ENCODE results near the gene SPEM2. TPM values are rescaled to one million over a fixed set of nuclear protein-coding genes. Genes with fewer than 3 reads are reported as not detected.

Gene SPEM2
- total RNA-seq, 1 experiment from 2014 or later: not detected

- DNase-seq (ENCODE audit: low read depth, low spot score) (no peak), ATAC-seq (no peak)
- H3K4me3 ChIP-seq (replicated peaks in 1 of 2; ENCODE audit: low read depth in 1 of 2, low read length in 2 of 2): no peak overlapping the region
- intact Hi-C loops (cut with micrococcal nuclease): no loop called here
- H3K9me3 ChIP-seq (ENCODE audit: control insufficient read depth in 1 of 2, insufficient read depth in 1 of 2, low read depth in 1 of 2, low read length in 2 of 2): no peaks in the 10 kb centered on the region
- no peak overlapping the region for H3K4me2 ChIP-seq (ENCODE audit: low read length)
- H3K9ac ChIP-seq (ENCODE audit: low read length): no peak overlapping the region
- no peaks in the 10 kb centered on the region for H3K79me2 ChIP-seq (ENCODE audit: insufficient read depth, low read length)
- TF ChIP-seq ZFX (IDR thresholded peaks at IDR 0.05) (no peak), JUND (IDR thresholded peaks at IDR 0.05) (no peak), EZH2phosphoT487 (IDR thresholded peaks at IDR 0.05; ENCODE audit: borderline replicate concordance) (no peak), ELF1 (IDR thresholded peaks at IDR 0.05; ENCODE audit: borderline replicate concordance, low read depth) (no peak), EGR1 (IDR thresholded peaks at IDR 0.05; ENCODE audit: low read depth) (no peak)
- no peaks in the 10 kb centered on the region for H3K36me3 ChIP-seq (ENCODE audit: control insufficient read depth in 1 of 2, insufficient read depth in 2 of 2, low read length in 2 of 2)
- no peaks in the 10 kb centered on the region for H3K9me2 ChIP-seq (ENCODE audit: insufficient read depth)
- H4K20me1 ChIP-seq (ENCODE audit: insufficient read depth): no peaks in the 10 kb centered on the region
- H3K27me3 ChIP-seq (ENCODE audit: insufficient read depth, low read length): no peaks in the 10 kb centered on the region
- no peak overlapping the region for H2AFZ ChIP-seq (ENCODE audit: low read depth, low read length, poor library complexity, severe bottlenecking)
- H3K4me1 ChIP-seq (ENCODE audit: control insufficient read depth in 1 of 2, insufficient read depth in 2 of 2, low read length in 2 of 2): peaks cover 29 to 42% of the 10 kb centered on the region in 2 experiments
- no peak overlapping the region for H3K27ac ChIP-seq (ENCODE audit: low read depth, low read length)
- BruUV-seq (replicated peaks): no TSS peak
- ChIA-PET RAD21 (ENCODE audit: low non-redundant PET in 1 of 2, low total read pairs in 2 of 2, uncharacterized antibody in 2 of 2, unreplicated experiment in 2 of 2) (no interaction called here), CTCF (interaction anchor here (1.3 kb wide), 1 partner anchor 119 kb away, joined by 3 read pairs; no protein-coding TSS in a partner anchor), POLR2A (interaction anchor here (0.6 kb wide), 1 partner anchor 286 kb away, joined by 3 read pairs; no protein-coding TSS in a partner anchor)
These were observed 15.8 kb downstream of the SPEM2 start for GRCh38 chr17:7441266-7441665.

DNA sequence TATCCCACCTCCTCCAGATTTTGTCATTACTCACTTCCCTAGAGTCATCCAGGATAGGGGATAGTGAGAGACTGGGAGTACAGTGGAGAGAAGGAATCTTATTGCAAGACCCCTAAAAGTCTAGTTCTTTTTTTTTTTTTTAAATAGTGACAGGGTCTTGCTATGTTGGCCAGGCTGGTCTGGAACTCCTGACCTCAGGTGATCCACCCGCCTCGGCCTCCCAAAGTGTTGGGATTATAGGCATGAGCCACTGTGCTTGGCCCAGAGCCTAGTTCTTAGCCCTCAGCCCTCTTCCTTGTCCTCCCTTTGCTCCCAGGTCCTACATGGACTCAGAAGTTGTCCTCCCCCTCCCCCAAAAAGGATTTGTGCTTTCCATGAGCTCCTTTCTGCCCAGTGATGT is 16.7 kb downstream of the SPEM2 start:
- no peaks in the 10 kb centered on the region for H3K79me2 ChIP-seq (ENCODE audit: insufficient read depth, low read length)
- H4K20me1 ChIP-seq (ENCODE audit: insufficient read depth): no peaks in the 10 kb centered on the region
- no peaks in the 10 kb centered on the region for H3K36me3 ChIP-seq (ENCODE audit: control insufficient read depth in 1 of 2, insufficient read depth in 2 of 2, low read length in 2 of 2)
- no peaks in the 10 kb centered on the region for H3K9me2 ChIP-seq (ENCODE audit: insufficient read depth)
- TF ChIP-seq, protein P1, sequence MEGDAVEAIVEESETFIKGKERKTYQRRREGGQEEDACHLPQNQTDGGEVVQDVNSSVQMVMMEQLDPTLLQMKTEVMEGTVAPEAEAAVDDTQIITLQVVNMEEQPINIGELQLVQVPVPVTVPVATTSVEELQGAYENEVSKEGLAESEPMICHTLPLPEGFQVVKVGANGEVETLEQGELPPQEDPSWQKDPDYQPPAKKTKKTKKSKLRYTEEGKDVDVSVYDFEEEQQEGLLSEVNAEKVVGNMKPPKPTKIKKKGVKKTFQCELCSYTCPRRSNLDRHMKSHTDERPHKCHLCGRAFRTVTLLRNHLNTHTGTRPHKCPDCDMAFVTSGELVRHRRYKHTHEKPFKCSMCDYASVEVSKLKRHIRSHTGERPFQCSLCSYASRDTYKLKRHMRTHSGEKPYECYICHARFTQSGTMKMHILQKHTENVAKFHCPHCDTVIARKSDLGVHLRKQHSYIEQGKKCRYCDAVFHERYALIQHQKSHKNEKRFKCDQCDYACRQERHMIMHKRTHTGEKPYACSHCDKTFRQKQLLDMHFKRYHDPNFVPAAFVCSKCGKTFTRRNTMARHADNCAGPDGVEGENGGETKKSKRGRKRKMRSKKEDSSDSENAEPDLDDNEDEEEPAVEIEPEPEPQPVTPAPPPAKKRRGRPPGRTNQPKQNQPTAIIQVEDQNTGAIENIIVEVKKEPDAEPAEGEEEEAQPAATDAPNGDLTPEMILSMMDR (IDR thresholded peaks at IDR 0.05 in 2 of 3, conservative IDR thresholded peaks at IDR 0.05 in 1 of 3; ENCODE audit: borderline replicate concordance in 1 of 3, insufficient read depth in 1 of 3, low read depth in 2 of 3, low read length in 2 of 3): no peak
- TF ChIP-seq FOSL1 (IDR thresholded peaks at IDR 0.05; ENCODE audit: low read depth) (no peak), REST (IDR thresholded peaks at IDR 0.05; ENCODE audit: low read depth) (no peak), EGR1 (IDR thresholded peaks at IDR 0.05; ENCODE audit: low read depth) (no peak), CEBPB (IDR thresholded peaks at IDR 0.05; ENCODE audit: low read depth) (no peak), RAD21 (IDR thresholded peaks at IDR 0.05; ENCODE audit: low read depth) (no peak), SIN3A (IDR thresholded peaks at IDR 0.05; ENCODE audit: low read depth) (no peak), TCF7L2 (IDR thresholded peaks at IDR 0.05; ENCODE audit: borderline replicate concordance, extremely low read depth, insufficient read depth, insufficient read length) (no peak), ELF1 (IDR thresholded peaks at IDR 0.05; ENCODE audit: borderline replicate concordance, low read depth) (no peak), YY1 (IDR thresholded peaks at IDR 0.05; ENCODE audit: extremely low read depth, insufficient replicate concordance, low read depth, low read length) (no peak), POLR2AphosphoS5 (IDR thresholded peaks at IDR 0.05; ENCODE audit: low read depth, low read length) (no peak), JUND (IDR thresholded peaks at IDR 0.05) (no peak), CBX3 (IDR thresholded peaks at IDR 0.05; ENCODE audit: low read depth) (no peak), EZH2phosphoT487 (IDR thresholded peaks at IDR 0.05; ENCODE audit: borderline replicate concordance) (no peak)
- H3K9me3 ChIP-seq (ENCODE audit: control insufficient read depth in 1 of 2, insufficient read depth in 1 of 2, low read depth in 1 of 2, low read length in 2 of 2): no peaks in the 10 kb centered on the region
- ChIA-PET RAD21 (ENCODE audit: low non-redundant PET in 1 of 2, low total read pairs in 2 of 2, uncharacterized antibody in 2 of 2, unreplicated experiment in 2 of 2) (no interaction called here), CTCF (interaction anchor here (1.3 kb wide), 1 partner anchor 118 kb away, joined by 3 read pairs; no protein-coding TSS in a partner anchor), POLR2A (no interaction called here)
- DNase-seq (ENCODE audit: low read depth, low spot score): no peak
- intact Hi-C loops (cut with micrococcal nuclease): no loop called here
- H3K27me3 ChIP-seq (ENCODE audit: insufficient read depth, low read length): no peaks in the 10 kb centered on the region
- no peak overlapping the region for H3K4me2 ChIP-seq (ENCODE audit: low read length)
- no peak overlapping the region for H3K27ac ChIP-seq (ENCODE audit: low read depth, low read length)
- no peak overlapping the region for H2AFZ ChIP-seq (ENCODE audit: low read depth, low read length, poor library complexity, severe bottlenecking)
- peaks cover 23 to 33% of the 10 kb centered on the region in 2 experiments for H3K4me1 ChIP-seq (ENCODE audit: control insufficient read depth in 1 of 2, insufficient read depth in 2 of 2, low read length in 2 of 2)
- BruUV-seq (replicated peaks): no TSS peak
- H3K9ac ChIP-seq (ENCODE audit: low read length): no peak overlapping the region
- no peak for ATAC-seq
- no peak overlapping the region for H3K4me3 ChIP-seq (replicated peaks in 1 of 2; ENCODE audit: low read depth in 1 of 2, low read length in 2 of 2)

Data from HCT116 (cell line).